HG03060 (cell line): ENCODE data around the gene PPM1H.

ENCODE experiments used
- ATAC-seq: cut with Tn5 transposase; IDR thresholded peaks from one replicate; pipeline ENCODE4 v1.9.1; 2021; ENCODE audit warnings: low read depth, moderate number of reproducible peaks; ENCODE audit not compliant: unreplicated experiment

Gene PPM1H

GRCh38 chr12:62659453-62660295 is 275.3 kb downstream of the PPM1H start:
- no peak for ATAC-seq

GRCh38 chr12:62658910-62659309 is 276.0 kb downstream of the PPM1H start:
- ATAC-seq, result no peak

DNA sequence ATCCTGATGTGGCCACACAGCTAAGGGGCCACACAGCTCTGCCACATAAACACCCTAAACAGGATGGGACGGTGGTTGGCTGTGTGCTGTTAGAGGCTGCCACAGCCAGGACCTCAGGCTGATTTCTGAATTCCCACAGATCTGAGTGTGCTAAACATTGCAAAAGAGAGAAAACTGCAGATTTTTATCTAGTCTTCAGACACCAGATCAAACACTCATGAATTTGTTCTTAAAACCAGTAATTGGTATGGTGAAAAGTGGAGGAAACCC is 277.7 kb downstream of the PPM1H start:
- no peak for ATAC-seq

GRCh38 chr12:62656591-62657362 is 278.2 kb downstream of the PPM1H start:
- ATAC-seq, result no peak

GRCh38 chr12:62655666-62656151 is 279.2 kb downstream of the PPM1H start:
- ATAC-seq, result no peak

- no peak for ATAC-seq
These were observed 280.4 kb downstream of the PPM1H start for GRCh38 chr12:62654326-62655241.

- no peak for ATAC-seq
These were observed 281.2 kb downstream of the PPM1H start for GRCh38 chr12:62653740-62654139.

DNA sequence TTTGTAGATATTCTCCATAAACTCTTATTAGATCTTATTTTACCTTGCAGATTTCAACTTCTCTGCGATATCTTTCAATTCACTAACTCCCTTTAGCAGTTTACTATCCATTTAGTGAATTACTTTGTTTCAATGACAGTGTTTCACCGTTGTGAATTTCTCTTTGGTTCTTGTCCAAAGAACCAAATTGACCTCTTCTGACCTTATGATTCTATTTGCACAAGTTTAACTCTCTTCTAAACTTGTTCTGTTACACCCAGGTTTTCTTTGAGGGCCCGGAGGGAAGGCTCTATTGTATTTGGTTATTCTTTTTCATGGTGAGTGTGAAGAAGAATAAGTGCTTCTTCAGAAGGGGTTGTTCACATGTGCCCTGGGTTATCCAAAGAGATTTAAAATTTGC is 281.6 kb downstream of the PPM1H start:
- ATAC-seq, result no peak

- no peak for ATAC-seq
These were observed 283.8 kb downstream of the PPM1H start for GRCh38 chr12:62651138-62651537.

GRCh38 chr12:62649412-62650138 is 285.4 kb downstream of the PPM1H start:
- no peak for ATAC-seq

GRCh38 chr12:62647586-62647985 is 287.4 kb downstream of the PPM1H start:
- ATAC-seq, result no peak

DNA sequence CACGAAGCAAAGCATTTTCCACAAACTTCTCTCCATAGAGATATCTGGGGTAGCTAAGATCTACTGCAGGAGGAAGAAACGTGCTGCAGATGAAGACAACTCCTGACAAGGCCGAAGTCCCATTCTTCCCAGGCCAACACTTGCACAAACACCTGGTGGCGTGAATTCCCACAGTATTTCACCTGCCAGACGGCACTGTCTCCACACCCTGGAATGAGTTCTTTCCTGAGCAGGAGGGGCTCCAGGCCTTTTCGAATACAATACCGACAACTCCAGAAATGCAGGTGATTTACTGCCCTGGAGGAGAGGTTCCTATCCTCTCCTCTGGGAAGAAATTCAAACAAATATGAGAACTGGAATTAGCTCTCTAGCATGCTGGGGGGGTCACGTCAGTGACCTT is 288.4 kb downstream of the PPM1H start:
- no peak for ATAC-seq

- ATAC-seq, result no peak
These were observed 291.5 kb downstream of the PPM1H start for GRCh38 chr12:62643486-62643885.

GRCh38 chr12:62642486-62642885 is 292.5 kb downstream of the PPM1H start:
- no peak for ATAC-seq

GRCh38 chr12:62640910-62641448 is 294.0 kb downstream of the PPM1H start:
- peak; percentile 85 for ATAC-seq

- ATAC-seq, result no peak
These were observed 297.3 kb downstream of the PPM1H start for GRCh38 chr12:62637679-62638078.

GRCh38 chr12:62635649-62636048 is 299.3 kb downstream of the PPM1H start:
- ATAC-seq, result no peak

DNA sequence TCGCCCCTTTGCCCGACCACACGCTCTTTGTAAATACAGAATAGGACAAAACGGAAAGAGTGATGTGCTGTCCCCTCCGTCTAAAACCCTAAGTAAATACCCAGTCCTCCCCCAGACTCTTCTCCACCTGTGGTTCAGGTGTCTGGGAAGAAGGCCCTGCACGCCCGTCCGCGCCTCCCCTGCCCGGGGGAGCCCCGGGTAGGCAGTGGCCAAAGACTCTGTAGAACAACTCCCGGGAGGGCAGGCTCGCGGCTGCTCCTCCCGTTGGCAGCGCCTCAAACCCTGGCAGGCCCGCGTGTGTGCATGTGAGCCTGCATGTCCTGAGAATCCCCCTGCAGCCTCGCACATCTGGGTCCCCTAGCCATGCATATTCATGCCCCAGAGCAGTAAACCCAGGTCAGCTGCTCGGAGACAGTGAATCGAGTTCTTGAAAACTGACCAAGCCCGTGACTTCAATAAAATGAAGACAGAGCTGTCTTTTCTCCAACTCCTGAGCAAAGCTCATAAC is 302.5 kb downstream of the PPM1H start:
- peak; percentile 28 for ATAC-seq

- ATAC-seq, result peak; percentile 30
These were observed 303.2 kb downstream of the PPM1H start for GRCh38 chr12:62631471-62632410.
